ENCODE measurements around the gene SLC26A8.
"Not testable (repeated sequence)": the region's sequence is repeated elsewhere in the genome, so short reads cannot be mapped to it uniquely, and the experiment has no call there.

Gene SLC26A8

GRCh38 chr6:35984701-35985100, 39.7 kb downstream of the SLC26A8 start:
- no peak for FAIRE-seq

- no peak for FAIRE-seq
Measured at GRCh38 chr6:35980991-35981645, 43.3 kb downstream of the SLC26A8 start.

DNA sequence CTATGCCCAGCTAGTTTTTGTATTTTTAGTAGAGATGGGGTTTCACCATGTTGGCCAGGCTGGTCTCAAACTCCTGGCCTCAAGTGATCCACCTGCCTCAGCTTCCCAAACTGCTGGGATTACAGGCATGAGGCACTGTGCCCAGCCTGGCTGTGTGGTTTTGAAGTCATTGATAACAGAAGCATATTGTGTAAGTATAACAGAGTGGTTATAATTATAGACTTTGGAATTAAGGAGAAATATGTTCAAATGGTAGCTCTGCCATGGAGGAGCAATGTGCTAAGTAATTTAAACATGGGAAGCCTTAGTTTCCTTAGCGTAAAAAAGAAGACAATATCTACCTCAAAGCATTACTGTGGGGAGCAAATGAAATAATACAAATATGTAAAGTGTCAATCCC, 44.3 kb downstream of the SLC26A8 start:
- not testable (repeated sequence) for FAIRE-seq

GRCh38 chr6:35977308-35977707, 47.1 kb downstream of the SLC26A8 start:
- no peak for FAIRE-seq

- FAIRE-seq: no peak
Measured at GRCh38 chr6:35973670-35974222, 50.7 kb downstream of the SLC26A8 start.

DNA sequence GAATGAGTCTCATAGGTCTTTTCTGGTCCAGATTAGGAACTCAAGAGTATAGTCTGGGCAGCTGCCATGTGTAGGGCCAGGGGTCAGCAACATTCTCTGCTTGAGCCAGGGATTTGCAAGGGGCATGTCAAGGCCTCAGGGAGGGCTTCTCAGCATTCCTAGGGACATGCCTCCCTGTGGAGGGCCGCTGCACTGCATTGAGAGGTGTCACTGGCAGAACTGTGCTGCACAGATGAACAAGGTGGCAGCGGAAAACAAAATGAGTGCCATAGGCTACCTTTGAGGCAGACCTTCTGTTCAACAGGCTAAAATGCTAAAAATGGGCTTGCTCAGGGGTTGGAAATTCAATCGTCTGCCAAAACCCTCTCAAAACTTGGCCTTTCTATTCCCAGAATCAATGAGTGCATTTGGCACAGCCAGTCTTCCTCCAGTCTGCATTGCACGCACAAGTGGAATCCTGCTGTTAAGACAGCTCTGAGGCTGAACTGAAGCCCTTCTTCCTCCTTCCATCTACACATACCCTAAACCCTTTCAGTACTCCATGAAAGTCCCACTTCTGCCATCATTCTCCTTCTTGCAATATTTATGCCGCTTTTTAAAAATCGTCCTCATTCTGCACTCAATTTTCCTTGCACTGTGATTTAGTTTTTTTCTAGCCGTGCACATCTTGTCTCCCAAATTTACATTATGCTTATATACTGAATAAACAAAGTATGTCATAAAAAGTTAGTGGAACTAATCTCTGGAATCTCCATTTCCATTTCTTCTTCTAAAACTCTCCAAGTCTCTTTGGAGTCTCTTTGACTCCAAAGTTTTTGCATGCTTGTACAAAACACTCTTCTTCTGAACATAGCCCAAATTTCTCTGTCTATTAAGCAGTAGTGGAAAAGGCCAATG, 51.7 kb downstream of the SLC26A8 start:
- FAIRE-seq: no peak

GRCh38 chr6:35970181-35970580, 54.3 kb downstream of the SLC26A8 start:
- no peak for FAIRE-seq

DNA sequence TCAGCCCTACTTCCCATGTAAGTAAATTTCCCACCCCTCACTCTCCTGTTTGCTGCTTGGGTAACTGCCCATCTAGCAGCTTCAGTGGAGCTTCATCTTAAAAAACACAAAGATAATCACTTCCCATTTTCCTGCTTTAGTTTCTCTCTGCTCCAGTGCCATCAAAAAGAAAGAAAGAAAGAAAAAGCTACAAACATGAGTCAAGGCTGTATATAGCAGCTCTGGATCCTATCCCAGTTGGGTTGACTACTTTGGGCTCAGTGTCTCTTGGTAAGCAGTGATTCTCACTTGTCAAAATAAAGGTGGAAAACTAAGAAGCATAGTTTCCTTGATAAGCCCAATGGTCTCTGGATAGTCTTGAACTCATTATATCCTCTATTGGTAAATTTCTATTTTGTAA, 54.8 kb downstream of the SLC26A8 start:
- no peak for FAIRE-seq

GRCh38 chr6:35968821-35969220, 55.6 kb downstream of the SLC26A8 start:
- FAIRE-seq: no peak

- no peak for FAIRE-seq
Measured at GRCh38 chr6:35967076-35967774, 57.2 kb downstream of the SLC26A8 start.

DNA sequence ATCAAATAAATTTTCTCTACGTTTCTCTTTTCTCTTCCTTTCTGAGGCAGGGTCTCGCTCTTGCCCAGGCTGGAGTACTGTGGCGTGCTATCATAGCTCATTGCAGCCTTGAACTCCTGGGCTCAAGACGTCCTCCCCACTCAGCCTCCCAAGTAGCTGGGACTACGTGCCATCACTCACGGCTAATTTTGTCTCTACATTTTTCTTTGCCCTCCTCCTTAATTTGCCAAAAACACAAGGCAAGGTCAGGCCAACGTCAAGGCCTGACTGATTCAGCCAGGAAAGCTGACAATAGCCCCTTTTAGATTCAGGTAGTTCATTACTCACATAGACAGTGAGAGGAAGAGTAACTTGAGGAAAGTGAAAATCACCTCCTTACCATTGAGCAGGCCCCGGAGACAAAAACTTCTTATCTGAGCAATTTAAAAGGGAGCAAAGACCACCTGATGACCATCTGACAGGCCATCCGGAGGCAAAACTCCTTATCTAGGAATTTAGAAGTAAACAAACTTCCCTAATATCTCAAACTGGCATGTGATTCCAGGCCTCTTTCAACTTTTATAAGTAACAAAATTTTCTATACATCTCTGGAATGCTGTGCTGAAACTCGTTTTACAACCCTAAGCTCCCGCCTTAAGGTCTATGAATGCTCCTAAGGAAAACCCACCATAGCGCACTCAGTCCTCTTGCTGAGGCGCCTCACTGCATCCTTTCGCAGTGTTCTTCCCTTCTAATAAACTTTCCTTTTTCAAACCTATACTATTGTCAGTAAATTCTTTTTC, 61.5 kb downstream of the SLC26A8 start:
- FAIRE-seq: no peak

- no peak for FAIRE-seq
Measured at GRCh38 chr6:35960187-35960586, 64.3 kb downstream of the SLC26A8 start.

GRCh38 chr6:35955970-35956369, 68.5 kb downstream of the SLC26A8 start:
- FAIRE-seq: no peak

- FAIRE-seq: no peak
Measured at GRCh38 chr6:35955521-35955920, 68.9 kb downstream of the SLC26A8 start.

- FAIRE-seq: no peak
Measured at GRCh38 chr6:35955071-35955470, 69.4 kb downstream of the SLC26A8 start.

- FAIRE-seq: no peak
Measured at GRCh38 chr6:35954333-35954732, 70.1 kb downstream of the SLC26A8 start.

- FAIRE-seq: no peak
Measured at GRCh38 chr6:35948725-35949124, 75.7 kb downstream of the SLC26A8 start.

GRCh38 chr6:35945650-35946025, 78.8 kb downstream of the SLC26A8 start:
- no peak for FAIRE-seq

DNA sequence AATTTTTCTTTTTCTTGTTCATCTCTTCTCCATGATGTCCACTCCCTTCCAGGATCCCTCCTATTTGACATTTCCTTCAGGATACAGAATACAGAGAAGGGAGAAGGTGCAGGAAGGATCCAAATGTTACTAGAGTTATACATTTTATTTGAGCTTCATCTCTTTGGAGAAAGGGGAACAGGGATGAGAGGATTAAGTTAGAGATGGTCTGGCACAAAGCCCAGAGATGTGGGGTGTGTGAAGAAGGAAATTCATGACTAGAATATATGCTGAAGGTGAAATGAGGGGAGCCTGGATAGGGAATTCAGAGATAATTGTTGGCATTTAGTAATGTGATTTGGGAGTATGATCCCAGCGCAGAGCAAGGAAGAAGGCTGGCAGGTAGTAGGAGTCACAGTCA, 81.1 kb downstream of the SLC26A8 start:
- FAIRE-seq: no peak

DNA sequence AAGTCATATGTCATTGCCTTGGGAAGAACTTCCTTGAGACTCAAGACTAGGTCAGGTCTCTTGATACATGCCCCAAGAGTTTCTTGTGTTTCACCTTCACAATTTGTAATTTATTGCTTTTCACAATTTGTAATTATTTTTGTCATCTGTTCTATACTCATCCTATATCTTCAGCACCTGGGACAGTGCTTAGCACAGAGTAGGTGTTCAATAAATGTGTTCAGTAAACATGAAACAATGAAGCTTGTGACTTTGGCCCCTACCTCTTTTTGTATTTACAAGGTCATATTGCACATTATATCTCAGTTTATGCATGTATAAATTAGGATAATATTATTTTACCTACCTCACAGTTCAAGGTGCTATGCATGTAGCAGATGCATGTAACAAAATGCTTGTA, 82.1 kb downstream of the SLC26A8 start:
- no peak for FAIRE-seq

DNA sequence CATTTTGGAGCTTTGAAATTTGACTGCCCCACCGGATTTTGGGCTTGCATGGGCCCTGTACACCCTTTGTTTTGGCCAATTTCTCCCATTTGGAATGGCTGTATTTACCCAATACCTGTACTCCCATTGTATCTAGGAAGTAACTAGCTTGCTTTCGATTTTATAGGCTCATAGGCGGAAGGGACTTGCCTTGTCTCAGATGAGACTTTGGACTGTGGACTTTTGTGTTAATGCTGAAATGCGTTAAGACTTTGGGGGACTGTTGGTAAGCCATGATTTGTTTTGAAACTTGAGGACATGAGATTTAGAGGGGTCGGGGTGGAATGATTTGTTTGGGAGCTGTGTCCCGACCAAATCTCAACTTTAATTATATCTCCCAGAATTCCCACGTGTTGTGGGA, 83.3 kb downstream of the SLC26A8 start:
- FAIRE-seq: not testable (repeated sequence)

DNA sequence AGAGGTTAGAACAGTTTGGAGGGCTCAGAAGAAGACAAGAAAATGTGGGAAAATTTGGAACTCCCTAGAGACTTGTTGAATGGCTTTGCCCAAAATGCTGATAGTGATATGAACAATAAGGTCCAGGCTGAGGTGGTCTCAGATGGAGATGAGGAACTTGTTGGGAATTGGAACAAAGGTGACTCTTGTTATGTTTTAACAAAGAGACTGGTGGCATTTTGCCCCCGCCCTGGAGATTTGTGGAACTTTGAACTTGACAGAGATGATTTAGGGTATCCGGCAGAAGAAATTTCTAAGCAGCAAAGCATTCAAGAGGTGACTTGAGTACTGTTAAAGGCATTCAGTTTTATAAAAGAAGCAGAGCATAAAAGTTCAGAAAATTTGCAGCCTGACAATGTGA, 84.4 kb downstream of the SLC26A8 start:
- not testable (repeated sequence) for FAIRE-seq

DNA sequence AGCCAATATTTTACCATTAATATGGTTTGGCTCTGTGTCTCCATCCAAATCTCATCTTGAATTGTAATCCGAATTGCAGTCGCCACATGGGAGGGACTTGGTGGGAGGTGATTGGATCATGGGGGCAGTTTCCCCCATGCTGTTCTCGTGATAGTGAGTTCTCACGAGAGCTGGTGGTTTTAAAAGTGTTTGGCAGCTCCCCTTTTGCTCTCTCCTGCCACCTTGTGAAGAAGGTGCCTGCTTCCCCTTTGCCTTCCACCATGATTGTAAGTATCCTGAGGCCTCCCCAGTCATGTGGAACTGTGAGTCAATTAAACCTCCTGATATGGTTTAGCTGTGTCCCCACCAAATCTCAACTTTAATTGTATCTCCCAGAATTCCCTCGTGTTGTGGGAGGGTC, 85.2 kb downstream of the SLC26A8 start:
- FAIRE-seq: not testable (repeated sequence)
